Endothelial cell of umbilical vein (primary cell): Measurements from ENCODE around the gene SPINDOC.

Experiments used
- CTCF ChIP-seq, 2 donors: IDR thresholded peaks; 1 replicate in 1 of 2; 2 replicates in 1 of 2; pipeline ENCODE4 v1.5.1; 2011; ENCODE audit warnings: low read length in 2 of 2, mild to moderate bottlenecking in 2 of 2, moderate library complexity in 2 of 2, control low read depth in 1 of 2, inconsistent platforms in 1 of 2, low read depth in 1 of 2; ENCODE audit not compliant: insufficient read depth in 1 of 2; ENCODE audit errors: extremely low read depth in 1 of 2
- EZH2 ChIP-seq: IDR thresholded peaks from 2 replicates; pipeline ENCODE4 v1.6.1; 2012; ENCODE audit warnings: borderline replicate concordance, low read depth, mild to moderate bottlenecking, moderate library complexity, low read length, inconsistent platforms; ENCODE audit not compliant: severe bottlenecking
- FOS ChIP-seq: IDR thresholded peaks from 2 replicates; pipeline ENCODE4 v1.6.1; 2011; ENCODE audit warnings: mild to moderate bottlenecking, low read length, moderate library complexity, borderline replicate concordance; ENCODE audit not compliant: insufficient read depth
- JUN ChIP-seq: IDR thresholded peaks from 2 replicates; pipeline ENCODE4 v1.6.1; 2011; ENCODE audit warnings: borderline replicate concordance, low read depth; ENCODE audit not compliant: insufficient read length, insufficient read depth
- MAX ChIP-seq: IDR thresholded peaks from 2 replicates; pipeline ENCODE4 v1.6.1; 2011; ENCODE audit not compliant: insufficient read depth, insufficient read length
- POLR2A ChIP-seq: IDR thresholded peaks from 2 replicates; pipeline ENCODE4 v1.6.1; 2012; ENCODE audit warnings: low read depth, mild to moderate bottlenecking, control low read depth, low read length
- POLR2AphosphoS5 ChIP-seq: IDR thresholded peaks from 2 replicates; pipeline ENCODE4 v1.6.1; 2012; ENCODE audit warnings: low read depth, mild to moderate bottlenecking, control low read depth, low read length, moderate library complexity; ENCODE audit not compliant: insufficient read depth

- no peak for TF ChIP-seq POLR2AphosphoS5
- TF ChIP-seq CTCF (IDR thresholded peaks at IDR 0.05; ENCODE audit: extremely low read depth in 1 of 2, insufficient read depth in 1 of 2, low read depth in 1 of 2, low read length in 2 of 2): no peak
- TF ChIP-seq POLR2A: peak; percentile 12
- no peak for TF ChIP-seq FOS
- TF ChIP-seq EZH2: no peak
- no peak for TF ChIP-seq JUN
- no peak for TF ChIP-seq MAX
These were observed 25.0 kb downstream of the SPINDOC start for GRCh38 chr11:63838150-63838677.
